ENCODE results near the gene SOX10. TPM values are rescaled to one million over a fixed set of nuclear protein-coding genes. Genes with fewer than 3 reads are reported as not detected.

The SOX10 gene
- total RNA-seq, 1 experiment from 2014 or later = not detected

DNA sequence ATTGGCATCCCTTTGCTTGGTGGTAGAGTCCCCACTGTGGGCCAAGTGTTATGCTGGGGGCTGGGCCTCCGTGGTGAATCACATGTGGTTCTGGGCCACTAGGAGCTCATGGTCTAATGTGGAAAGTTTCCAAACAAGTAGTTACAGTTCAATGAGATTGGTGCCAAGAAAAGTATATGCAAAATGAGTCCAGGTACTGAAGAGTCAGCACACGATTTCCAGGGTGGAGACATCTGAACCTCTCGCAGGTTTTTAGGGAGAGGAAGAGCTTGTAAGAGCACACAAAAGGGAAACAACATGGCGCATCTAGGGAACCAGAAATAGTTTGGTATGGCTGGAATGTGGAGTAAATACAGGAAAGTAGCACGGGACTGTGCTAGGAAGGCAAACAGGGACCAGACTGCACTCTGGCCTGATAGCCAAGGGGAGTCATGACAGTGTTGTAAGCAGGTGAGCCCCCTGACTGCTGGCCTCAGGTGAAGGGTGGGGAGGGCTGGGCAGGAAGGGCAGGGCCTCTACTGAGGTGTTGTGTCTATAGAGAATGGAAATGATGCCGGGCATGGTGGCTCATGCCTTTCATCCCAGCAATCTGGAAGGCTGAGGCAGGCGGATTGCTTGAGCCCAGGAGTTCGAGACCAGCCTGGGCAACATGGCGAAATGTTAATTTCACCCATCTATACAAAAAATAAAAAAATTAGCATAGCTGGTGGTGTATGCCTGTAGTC is 18.3 kb downstream of the SOX10 start:
- no peak for ATAC-seq
- intact Hi-C loops (cut with micrococcal nuclease; ENCODE audit: unreplicated experiment) (no loop called here), in situ Hi-C loops (cut with HindIII; ENCODE audit: low pct_unique_long_range_greater_than_20kb, low sequenced_read_pairs) (no loop called here)
- Histone ChIP-seq H3K9me3 (ENCODE audit: control insufficient read depth, insufficient read depth, low read depth, low read length) (no peaks in the 10 kb centered on the region), H3K27me3 (ENCODE audit: control insufficient read depth, insufficient read depth, low read length) (no peaks in the 10 kb centered on the region), H3K27ac (ENCODE audit: low read length) (no peak overlapping the region), H3K4me3 (ENCODE audit: low read depth in 2 of 2, low read length in 2 of 2) (no peak overlapping the region), H3K4me1 (ENCODE audit: control insufficient read depth, insufficient read depth, low read length) (no peaks in the 10 kb centered on the region), H3K36me3 (ENCODE audit: control insufficient read depth, insufficient read depth, low read length) (no peaks in the 10 kb centered on the region)
- POLR2A ChIA-PET = no interaction called here
- TF ChIP-seq, protein P1, sequence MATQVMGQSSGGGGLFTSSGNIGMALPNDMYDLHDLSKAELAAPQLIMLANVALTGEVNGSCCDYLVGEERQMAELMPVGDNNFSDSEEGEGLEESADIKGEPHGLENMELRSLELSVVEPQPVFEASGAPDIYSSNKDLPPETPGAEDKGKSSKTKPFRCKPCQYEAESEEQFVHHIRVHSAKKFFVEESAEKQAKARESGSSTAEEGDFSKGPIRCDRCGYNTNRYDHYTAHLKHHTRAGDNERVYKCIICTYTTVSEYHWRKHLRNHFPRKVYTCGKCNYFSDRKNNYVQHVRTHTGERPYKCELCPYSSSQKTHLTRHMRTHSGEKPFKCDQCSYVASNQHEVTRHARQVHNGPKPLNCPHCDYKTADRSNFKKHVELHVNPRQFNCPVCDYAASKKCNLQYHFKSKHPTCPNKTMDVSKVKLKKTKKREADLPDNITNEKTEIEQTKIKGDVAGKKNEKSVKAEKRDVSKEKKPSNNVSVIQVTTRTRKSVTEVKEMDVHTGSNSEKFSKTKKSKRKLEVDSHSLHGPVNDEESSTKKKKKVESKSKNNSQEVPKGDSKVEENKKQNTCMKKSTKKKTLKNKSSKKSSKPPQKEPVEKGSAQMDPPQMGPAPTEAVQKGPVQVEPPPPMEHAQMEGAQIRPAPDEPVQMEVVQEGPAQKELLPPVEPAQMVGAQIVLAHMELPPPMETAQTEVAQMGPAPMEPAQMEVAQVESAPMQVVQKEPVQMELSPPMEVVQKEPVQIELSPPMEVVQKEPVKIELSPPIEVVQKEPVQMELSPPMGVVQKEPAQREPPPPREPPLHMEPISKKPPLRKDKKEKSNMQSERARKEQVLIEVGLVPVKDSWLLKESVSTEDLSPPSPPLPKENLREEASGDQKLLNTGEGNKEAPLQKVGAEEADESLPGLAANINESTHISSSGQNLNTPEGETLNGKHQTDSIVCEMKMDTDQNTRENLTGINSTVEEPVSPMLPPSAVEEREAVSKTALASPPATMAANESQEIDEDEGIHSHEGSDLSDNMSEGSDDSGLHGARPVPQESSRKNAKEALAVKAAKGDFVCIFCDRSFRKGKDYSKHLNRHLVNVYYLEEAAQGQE (IDR thresholded peaks at IDR 0.05; ENCODE audit: insufficient read depth in 1 of 2, low read depth in 2 of 2, low read length in 1 of 2) = no peak
- DNase-seq (ENCODE audit: low read depth, low spot score) = no peak
- CTCF ChIA-PET = no interaction called here
- BruUV-seq (replicated peaks) = no TSS peak

DNA sequence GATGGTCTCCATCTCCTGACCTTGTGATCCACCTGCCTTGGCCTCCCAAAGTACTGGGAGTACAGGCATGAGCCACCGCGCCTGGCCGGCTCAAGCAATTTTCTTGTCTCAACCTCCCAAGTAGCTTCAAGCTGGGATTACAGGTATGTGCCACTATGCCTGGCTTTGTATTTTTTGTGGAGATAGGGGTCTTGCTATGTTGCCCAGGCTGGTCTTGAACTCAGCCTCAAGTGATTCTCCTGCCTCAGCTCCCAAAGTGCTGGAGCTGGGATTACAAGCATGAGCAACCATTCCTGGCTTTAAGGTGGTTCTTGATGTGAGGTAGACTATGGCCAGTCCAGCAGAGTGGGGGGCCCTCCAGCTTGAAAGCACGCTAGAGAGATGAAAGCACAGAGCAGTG is 23.3 kb downstream of the SOX10 start:
- DNase-seq (ENCODE audit: low read depth, low spot score) (no peak), ATAC-seq (no peak)
- H3K4me1 ChIP-seq (ENCODE audit: control insufficient read depth, insufficient read depth, low read length) = no peaks in the 10 kb centered on the region
- POLR2A ChIA-PET = no interaction called here
- TF ChIP-seq SIN3A (IDR thresholded peaks at IDR 0.05; ENCODE audit: borderline replicate concordance, insufficient read depth, low read depth, low read length) (no peak), POLR2AphosphoS5 (IDR thresholded peaks at IDR 0.05; ENCODE audit: low read depth, low read length) (no peak), TCF7L2 (IDR thresholded peaks at IDR 0.05; ENCODE audit: low read depth, low read length) (no peak)
- TF ChIP-seq, protein P2, sequence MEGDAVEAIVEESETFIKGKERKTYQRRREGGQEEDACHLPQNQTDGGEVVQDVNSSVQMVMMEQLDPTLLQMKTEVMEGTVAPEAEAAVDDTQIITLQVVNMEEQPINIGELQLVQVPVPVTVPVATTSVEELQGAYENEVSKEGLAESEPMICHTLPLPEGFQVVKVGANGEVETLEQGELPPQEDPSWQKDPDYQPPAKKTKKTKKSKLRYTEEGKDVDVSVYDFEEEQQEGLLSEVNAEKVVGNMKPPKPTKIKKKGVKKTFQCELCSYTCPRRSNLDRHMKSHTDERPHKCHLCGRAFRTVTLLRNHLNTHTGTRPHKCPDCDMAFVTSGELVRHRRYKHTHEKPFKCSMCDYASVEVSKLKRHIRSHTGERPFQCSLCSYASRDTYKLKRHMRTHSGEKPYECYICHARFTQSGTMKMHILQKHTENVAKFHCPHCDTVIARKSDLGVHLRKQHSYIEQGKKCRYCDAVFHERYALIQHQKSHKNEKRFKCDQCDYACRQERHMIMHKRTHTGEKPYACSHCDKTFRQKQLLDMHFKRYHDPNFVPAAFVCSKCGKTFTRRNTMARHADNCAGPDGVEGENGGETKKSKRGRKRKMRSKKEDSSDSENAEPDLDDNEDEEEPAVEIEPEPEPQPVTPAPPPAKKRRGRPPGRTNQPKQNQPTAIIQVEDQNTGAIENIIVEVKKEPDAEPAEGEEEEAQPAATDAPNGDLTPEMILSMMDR (IDR thresholded peaks at IDR 0.05) = no peak
- TF ChIP-seq, protein P1 (IDR thresholded peaks at IDR 0.05; ENCODE audit: insufficient read depth in 1 of 2, low read depth in 2 of 2, low read length in 1 of 2) = no peak
- H3K9me3 ChIP-seq (ENCODE audit: control insufficient read depth, insufficient read depth, low read depth, low read length) = no peaks in the 10 kb centered on the region
- H3K4me3 ChIP-seq (ENCODE audit: low read depth in 2 of 2, low read length in 2 of 2) = no peak overlapping the region
- BruUV-seq (replicated peaks) = no TSS peak
- CTCF ChIA-PET = no interaction called here
- H3K27me3 ChIP-seq (ENCODE audit: control insufficient read depth, insufficient read depth, low read length) = no peaks in the 10 kb centered on the region
- H3K36me3 ChIP-seq (ENCODE audit: control insufficient read depth, insufficient read depth, low read length) = no peaks in the 10 kb centered on the region; the same call in 1 of the 2 replicates
- in situ Hi-C loops (cut with HindIII; ENCODE audit: low pct_unique_long_range_greater_than_20kb, low sequenced_read_pairs) = no loop called here
- no peak overlapping the region for H3K27ac ChIP-seq (ENCODE audit: low read length)
- intact Hi-C loops (cut with micrococcal nuclease; ENCODE audit: unreplicated experiment) = no loop called here

Measured in Panc1 (cell line).